Daoy (cell line): Measurements from ENCODE around the gene GNAQ. TPM values are rescaled to one million over a fixed set of nuclear protein-coding genes. Genes with fewer than 3 reads are reported as not detected.

Experiments
- DNase-seq: peaks from one replicate; pipeline ENCODE4 v3.0.0-alpha.2; 2015; ENCODE audit warnings: low read depth
- total RNA-seq: library from RNA; depleted of rRNA; stranded (reverse); fragments of >200 nt; shearing (Covaris generic); gene quantifications from 2 replicates; pipeline ENCODE4 v1.2.3, GENCODE V29; 2014

The GNAQ gene
- total RNA-seq, 1 experiment from 2014 or later = 21.7 TPM

DNA sequence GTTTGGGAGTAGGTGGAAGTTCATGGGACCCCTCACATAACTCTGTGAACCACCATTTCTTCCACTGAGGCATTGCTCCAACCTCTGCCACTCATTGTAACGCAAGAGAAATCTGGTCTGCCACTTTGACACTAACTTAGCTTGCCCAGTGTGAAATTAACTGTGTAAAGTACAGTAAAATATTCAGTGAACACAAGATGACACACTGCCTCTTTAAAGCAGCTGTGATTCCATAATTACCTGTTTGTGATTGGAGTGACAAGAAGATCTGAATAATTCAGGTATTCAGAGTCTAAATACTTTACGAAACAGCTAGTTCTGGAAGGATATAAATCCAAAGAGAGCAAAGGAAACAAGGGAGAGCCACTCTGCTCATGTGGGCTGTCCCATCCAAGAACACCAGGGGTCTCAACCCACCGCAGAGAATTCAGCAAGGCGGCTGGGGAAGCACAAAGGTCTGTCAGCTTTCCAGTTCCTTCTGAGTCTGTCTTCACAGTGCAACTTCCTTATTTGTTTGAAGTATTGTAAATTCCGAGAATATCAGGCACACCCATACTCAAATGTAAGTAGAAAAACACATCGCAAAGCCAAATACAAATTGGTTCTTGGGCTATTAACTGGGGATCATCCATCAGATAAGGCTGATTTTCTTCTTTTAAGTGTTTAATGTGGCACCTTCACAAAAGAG, 86.9 kb downstream of the GNAQ start:
- no peak for DNase-seq

DNA sequence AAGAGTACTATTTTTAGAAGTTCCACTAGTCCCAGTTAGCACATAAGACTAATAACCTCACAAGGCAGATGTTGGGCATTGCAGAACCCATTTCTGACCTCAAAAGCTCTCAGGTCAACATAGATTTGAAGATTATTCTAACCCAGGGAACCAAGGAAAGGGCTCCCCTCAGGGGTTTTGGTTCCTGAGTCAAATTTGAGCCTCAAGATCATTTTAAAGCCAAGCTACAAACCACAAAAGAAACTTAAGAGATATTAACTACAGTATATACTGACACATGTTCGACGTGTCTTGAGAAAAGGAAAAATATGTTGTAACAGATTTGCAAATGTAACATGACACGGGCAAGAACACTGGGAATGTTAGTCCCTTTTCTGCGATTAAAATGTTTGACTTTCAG, 88.6 kb downstream of the GNAQ start:
- DNase-seq = no peak

DNA sequence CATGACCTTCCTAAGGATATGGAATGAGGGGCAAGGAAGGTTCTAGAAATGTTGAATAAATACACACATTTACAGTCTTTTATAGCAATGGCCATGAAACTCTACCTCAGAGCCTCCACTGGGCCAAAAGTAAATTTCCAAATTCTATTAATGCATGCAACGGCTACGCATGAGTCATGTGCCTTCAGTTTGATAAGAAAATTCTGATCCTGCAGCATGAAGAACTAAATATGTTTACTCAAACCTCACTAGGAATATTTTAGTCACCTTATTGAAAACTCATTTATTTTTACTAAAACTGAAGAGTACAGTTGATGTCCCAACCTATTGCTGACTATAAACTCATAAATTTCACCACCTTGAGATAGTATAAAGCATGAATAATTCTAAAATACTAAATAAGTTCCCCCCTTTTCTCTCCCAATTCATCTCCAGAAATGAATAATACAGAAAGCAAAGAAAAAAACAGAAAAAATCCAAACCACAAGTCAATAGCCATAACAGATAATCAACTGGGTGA, 92.4 kb downstream of the GNAQ start:
- no peak for DNase-seq

DNA sequence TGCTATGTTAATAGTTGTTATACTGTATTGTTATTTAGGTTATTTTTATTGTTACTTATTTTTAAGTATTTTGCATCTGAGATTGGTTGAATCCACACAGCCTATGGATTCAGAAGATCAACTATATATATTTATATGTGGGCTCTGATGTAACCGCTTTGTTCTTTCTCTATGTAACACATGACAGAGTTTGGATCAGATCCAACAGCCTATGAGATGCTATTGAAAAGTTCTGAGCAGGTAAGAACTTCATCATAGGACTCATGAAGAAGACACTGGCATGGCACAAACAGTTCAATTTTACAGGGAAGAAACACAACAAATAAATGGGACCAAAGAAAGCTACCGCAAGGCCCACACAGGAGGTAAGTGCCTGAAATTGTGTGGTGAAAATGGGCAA, 93.4 kb downstream of the GNAQ start:
- DNase-seq = no peak

DNA sequence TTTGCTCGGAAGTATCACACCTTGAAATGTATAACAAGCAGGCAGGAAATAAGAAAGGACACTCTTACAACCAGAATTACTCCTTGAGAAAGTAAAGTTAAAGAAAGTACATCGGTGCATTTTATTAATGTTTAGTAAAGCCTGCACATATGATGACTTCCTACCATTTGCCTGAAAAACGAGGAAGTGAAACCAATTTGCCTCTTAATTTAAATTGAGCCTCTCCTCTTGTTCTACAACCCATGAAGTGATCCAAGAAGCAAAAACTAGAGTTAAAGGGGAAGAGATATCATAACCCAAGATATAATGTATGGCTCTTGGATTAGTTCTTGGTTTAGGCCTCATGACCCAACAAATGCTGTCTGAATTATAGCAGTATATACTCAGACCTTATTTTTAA, 95.6 kb downstream of the GNAQ start:
- no peak for DNase-seq

DNA sequence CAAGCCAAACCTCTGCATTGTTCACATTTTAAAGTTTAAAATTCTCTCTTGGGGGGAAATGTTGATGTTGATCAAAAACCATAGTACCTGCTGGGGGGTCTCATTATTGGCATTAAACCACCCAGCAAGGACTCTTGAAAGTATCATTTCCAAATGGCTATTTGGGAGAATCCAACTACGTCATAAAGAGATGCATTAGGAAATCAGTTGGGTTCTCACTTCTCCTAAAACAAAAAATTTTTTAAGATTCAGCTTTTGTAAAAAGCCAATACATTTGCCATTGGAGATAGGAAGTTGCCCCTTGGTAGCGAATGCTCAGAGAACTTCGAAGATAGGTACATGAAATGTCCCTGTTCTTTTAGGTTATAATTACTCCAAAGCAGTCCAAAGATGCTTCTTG, 96.4 kb downstream of the GNAQ start:
- no peak for DNase-seq

DNA sequence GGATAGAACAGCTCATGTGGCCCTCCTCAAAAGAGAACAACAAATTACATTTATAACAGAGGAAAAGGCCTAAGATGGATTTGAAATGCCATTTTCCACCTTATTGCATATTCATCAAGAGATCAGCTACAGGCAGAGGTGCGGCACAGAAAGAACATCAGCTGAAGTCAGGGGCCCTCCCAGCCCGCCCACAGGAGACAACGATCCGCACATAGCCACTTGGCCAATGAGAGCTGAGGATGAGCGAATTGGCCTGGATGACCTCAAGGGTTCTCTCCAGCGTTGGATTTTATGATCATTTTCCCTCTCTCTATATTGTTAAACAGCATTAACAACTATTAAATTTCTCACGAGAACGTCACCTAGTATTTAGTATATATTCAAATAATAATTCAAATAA, 97.6 kb downstream of the GNAQ start:
- DNase-seq = no peak

DNA sequence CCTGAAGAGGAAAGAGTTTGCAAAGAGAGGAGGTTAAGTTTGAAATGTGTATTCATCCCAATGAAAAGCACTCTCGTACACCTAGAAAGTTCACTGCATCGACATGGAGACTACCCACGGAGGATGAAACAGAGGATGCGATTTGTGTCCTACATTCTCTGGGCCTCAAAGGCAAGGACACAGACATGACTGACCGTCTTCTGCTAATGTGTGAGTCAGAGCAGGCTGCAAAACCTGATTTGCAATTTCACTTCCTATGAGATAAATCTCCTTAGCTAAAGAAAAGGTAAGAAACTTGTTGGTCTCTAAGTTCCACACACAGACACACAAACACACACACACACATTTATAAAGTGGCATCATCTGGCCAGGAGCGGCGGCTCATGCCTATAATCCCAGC, 98.6 kb downstream of the GNAQ start:
- no peak for DNase-seq

DNA sequence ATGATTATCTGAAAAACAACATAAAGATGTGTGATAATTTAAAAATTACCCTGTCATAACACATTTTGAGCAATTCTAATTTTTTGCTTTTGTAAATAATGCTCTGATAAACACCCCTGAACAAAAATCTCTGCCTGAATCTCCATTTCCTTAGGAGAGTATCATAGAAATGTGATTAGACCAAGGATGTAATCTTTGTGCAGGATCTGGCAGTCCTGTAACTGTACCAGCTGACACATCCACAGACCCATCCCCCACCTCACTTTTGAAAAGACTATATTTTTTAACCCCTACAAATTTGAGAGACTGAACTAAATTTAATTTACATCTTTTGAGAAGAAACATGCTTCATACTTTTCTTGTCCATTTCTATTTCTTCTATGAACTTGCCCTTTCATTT, 101.7 kb downstream of the GNAQ start:
- DNase-seq = no peak

DNA sequence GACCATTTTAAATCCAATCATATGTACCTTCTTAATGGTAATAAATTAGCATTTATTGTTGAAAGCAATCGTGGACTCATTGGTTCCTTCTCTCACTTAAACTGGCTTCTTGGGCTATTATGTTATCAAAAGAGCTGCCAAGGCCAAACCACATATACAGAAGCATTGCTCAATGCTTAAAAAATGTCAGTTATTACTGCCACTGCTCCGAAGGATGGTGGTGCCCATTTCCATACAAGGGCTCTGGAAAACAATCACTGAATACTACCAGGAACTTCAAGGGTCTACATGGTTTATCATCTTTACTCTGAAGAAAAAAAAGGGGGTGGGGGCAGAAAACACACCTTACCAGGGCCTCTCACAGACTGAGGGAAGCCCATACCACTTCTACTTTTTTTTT, 104.3 kb downstream of the GNAQ start:
- peak; percentile 48 for DNase-seq

DNA sequence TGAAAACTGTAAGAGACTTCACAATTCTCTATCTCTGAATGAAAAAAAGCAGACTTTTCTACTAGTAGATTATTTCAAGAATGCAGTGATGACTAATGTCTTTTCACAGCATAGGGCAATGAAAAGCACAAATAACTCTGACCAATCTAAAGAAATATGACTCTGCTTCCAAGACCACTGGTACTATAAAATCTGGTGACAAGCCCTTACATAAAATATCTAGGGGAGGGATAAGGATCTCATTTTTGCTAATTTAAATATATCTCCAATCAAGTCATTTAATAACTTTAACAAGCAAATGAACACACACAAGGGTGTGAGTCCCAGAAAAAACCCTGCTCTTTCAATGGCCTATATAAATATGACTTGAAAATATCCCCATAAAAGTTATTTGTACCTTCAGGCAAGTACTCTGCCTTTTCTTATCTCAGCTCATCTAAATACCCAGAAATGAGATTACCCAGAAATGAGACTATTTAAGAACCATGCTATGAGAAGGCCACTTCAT, 105.2 kb downstream of the GNAQ start:
- peak; percentile 46 for DNase-seq

DNA sequence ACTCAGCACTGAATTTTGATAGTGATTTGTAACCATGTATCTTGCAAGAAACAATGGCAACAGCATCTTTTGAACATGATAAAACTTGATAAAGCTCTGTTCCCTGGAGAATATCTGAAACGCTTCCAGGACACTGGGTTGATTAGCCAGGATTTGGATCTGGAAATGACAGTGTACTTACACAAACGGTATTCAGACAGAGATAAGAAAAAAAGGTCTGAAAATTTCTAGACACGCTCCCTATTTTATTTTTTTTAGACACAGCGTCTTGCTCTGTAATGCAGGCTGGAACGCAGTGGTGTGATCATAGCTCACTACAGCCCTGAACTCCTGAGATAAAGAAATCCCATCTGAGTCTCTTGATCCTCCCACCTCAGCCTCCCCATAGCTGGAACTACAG, 109.0 kb downstream of the GNAQ start:
- no peak for DNase-seq

DNA sequence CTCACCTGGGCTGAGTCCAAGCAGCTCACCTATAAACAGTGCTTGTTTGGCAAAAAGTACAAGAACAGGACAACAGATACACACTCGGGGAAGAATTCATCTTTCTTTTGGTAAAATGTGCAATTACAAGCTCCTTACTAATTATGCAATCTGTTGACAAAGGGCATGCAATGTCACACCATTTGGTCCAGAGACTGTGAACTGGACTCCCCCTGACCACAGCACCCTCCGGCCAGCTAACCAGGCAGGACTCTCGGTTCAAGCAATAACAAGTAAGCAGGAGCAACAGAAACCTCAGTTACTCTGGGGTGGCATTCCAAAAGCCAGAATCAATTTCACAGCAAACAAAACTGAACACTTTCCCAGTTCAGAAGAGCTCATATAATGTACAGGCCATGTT, 113.8 kb downstream of the GNAQ start:
- DNase-seq = no peak

DNA sequence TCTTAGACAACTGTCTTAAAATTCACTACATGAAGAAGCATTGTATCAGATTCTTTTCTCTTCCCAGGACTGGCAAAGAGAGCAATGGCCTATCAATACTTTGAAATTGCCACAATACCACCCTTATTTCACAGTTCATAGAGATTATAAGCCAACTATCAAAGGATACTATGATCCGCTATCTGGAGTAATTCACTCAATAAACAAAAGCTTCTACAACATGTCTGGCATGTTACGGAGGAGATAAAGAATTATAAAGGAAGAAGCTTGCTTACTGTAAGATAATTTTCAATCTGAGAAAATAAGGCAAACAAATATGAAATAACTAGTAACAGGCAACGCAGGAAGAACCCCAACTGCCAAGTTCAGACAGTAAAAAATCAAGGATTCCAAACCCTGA, 114.8 kb downstream of the GNAQ start:
- DNase-seq = no peak

DNA sequence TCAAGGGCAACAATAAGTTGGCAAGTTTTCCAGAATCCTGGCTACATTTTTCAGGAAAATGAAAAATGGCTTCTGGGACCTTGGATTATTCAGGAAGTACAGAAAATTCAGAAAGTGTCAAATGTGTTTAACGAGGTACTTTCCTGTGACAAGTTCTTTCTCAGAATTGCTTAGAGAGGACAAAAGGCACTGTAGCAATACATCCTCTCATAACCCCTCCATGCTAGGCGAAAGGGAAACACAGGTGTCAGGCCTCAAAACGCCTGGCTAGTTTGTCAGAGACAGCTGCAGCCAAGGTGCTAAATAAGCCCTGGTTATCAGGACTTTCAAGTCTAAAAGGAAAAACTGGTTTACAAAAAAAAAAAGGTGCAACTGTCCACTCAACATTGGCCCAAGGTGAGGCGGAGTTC, 115.2 kb downstream of the GNAQ start:
- no peak for DNase-seq

DNA sequence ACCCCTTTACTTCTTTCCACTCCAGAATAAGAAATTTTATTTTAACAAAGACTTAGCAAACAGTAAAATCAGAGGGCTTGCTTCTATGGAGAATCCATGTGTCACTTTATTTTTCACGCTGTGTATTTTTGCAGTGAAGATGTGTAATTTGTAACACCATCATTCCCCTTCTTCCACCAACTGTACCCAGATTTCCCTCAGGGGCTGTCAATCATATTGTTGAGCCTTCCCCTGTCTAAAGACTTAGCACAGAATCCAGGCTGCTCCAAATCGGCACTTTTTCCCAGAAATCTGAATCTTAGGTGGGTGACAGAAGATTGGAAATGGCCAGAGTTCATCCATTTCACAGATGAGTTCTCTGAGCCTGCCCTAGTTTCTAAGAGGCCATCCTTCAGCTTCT, 115.9 kb downstream of the GNAQ start:
- no peak for DNase-seq

DNA sequence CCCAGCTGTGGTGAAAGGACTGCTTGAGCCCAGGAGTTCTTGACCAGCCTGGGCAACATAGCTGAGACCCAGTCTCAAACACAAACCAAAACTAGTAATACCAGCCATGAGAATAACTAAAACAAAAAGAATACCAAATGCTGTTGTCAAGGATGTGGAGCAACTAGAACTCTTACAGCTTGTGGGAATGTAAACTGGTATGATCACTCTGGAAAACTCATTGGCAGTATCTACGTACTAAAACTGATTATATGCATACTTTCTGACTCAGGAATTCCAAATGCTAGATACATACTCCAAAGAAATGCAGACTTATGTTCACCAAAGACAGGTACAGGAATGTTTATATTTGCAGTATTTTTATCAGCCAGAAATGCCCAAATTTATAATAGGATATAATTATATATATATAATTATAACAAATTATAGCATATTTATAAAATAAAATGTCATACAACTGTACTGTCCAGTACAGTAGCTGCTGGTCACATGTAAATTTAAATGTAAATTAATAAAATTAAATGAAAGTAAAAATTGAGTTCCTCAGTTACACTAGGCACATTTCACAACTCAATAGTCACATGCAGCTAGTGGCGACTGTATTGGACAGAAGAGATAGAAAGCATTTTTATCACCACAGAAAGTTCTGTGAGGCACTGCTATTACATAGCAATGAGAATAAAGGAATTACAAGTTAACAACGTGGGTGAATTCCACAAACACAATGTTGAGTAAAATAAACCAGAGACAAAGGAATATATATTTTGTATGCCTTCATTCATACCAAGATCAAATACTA, 118.5 kb downstream of the GNAQ start:
- DNase-seq = no peak

DNA sequence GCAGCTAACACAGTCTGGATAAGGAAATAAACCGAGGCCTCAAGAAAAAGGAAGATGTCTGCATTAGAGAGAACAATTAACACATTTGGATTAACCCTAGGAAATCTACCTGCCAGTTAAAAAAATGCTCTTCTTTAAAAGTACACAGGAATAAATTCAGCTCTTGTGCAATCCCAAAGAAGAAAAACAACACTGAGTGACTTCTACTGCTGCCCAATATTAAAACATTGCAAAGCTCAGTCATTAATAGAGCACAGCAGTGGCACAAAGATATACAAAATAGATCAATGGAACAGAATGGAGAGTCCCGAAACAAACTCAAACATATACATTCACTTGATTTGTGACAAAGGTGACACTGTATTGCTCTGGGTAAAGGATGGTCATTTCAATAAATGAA, 119.7 kb downstream of the GNAQ start:
- DNase-seq = no peak

DNA sequence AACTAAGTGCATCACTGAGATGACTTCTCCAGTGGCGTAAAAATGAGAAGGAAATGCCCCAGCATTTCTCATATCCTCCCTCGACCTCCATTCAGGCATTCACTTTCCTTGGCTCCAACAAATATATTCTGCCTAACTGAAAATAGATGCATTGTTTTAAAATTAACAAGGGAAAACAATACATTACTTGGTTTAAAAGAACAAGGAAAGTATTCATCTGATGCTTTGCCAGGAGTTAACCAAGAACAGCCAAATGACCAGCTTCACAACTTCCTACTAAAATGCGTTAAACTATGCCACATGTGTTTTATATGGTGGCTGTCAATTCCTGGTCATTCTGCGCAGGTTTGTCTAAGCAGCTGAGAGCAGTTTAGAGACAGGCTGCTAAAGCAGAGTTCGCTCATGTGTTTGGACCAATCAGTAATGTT, 121.4 kb downstream of the GNAQ start:
- DNase-seq = no peak

DNA sequence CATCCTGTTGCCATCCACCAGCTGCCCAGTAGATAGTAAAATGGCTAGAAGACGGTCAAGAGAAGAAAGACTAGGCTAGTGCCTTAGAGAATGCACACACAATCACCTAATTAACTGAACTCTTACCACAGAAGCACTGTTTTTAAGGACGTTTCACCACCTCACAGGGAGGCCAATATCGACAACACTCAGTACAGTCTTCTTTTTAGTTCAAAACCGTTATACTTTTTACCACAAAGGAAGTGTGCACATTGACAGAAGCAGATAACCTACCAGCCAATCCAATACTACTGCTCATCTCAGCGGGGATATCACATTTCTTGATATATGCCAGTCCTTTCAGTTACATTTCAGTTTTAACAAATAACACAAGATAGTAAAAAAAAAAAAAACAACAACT, 122.3 kb downstream of the GNAQ start:
- no peak for DNase-seq

DNA sequence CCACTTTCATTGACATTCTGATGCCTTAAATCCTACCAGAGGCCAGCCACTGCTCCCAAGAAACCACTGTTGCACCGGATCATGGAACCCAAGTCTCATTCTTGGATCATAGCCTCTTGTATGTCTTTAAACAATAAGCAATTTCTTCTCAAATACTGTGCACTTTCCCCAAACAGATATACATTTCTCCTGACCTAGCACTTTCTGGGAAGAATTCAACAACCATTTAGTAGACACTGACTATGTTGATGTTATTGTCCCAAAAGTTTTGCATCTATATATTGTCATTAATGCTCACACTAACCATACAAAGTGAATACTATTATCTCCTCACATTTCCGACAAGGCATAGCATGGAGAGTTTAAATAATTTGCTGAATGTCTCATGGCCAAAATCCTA, 123.3 kb downstream of the GNAQ start:
- no peak for DNase-seq

DNA sequence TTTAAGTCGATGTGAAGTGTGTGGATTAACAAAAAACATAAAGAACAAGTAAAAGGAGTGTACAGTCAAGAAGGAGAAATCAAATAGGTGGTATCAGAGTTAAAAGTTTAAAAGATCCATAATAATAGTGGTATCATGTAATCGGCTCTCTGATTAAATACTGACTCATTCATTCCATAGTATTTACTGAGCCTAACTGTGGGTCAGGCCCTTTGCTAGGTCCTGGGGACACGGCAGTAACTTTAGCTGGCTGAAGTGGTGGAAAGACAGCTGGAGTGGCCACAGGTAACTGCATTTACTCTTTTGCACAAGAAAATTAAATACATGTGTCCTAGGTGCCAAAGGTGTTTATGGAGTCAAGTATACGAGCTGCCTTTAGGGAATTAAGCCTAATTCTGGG, 124.0 kb downstream of the GNAQ start:
- no peak for DNase-seq

DNA sequence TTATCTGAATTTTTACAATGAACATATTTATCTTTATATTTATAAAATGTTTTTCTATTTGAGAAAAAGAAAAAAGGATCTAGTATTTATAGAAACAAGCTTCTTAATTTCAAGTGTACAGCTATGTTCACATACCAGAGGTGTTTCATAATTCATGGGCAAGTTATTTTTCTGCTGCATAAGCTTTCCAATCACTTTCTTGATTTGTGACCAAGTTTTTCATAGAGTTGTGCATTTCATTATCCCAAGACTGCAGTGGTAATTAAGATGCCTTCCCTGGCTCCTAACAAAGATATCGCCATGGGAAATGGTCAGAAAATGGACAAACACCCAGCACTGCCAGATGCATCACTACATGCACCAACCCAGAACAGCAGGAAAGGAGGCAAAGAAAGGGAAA, 124.6 kb downstream of the GNAQ start:
- DNase-seq = no peak
